NCI-H526 treated with DMSO at 0.1 percent for 48 hours (cell line): ENCODE data around the gene IKBKG.
"Not testable (repeated sequence)": the region's sequence is repeated elsewhere in the genome, so short reads cannot be mapped to it uniquely, and the experiment has no call there.

Experiments
- DNase-seq: peaks from one replicate; lab custom pipeline; 2025; lab: John Stamatoyannopoulos, UW

The IKBKG gene

GRCh38 chrX:154547245-154548027 is at the start of gene IKBKG:
Gene IKBKG (plus strand): TSS chrX:154547620. CDS start chrX:154552003, 4,383 bp downstream.
- DNase-seq, result peak; percentile 90

DNA sequence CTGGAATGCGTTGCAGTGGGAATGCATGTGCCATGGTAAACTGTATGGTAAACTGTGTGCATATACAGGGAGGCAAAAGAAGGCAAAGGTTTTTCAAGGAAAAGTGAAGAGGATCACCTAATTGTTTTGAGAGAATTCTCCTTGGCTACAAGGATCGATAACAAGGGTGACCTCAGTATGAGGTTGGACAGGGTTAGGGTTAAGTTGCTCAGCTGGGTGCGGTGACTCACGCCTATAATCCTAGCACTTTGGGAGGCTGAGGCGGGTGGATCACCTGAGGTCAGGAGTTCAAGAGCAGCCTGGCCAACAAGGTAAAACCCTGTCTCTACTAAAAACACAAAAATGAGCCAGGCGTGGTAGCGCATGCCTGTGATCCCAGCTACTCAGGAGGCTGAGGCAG is 46.0 kb upstream of the IKBKG start:
- DNase-seq, result not testable (repeated sequence)

DNA sequence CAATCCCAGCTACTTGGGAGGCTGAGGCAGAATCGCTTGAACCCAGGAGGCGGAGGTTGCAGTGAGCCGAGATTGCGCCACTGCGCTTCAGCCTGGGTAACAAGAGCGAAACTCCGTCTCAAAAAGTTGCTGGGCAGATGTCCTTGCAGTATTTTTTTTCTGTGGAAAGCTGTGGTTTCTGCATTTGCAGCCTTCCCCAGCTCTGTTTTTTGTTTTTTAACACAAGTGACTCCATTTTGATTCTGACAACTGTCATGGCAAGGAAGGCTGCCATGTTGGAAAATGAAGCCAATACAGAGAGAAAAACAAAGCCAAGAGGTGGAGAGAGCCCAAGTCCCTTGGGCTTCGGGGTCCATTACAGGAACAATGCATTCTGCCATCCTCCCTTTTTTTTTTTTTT is 45.3 kb upstream of the IKBKG start:
- DNase-seq, result no peak

DNA sequence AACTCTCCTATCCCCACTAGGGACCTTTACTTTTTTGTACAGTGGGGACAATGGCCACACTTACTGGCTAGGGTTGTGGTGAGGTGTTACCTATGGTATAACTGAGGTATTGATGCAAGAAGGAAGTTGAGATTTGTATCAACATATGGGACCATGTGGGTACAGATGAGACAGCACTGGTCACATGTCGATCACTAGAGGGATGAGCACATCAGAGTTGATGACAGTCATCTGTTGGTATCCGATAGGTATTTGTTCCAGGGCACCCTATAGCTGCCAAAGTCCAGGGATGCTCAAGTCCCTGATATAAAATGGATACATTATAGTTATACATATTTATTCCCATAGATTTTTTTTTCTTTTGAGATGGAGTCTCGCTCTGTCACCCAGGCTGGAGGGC is 44.4 kb upstream of the IKBKG start:
- DNase-seq, result no peak

GRCh38 chrX:154505734-154506133 is 41.7 kb upstream of the IKBKG start:
- no peak for DNase-seq

GRCh38 chrX:154506483-154507332 is 40.7 kb upstream of the IKBKG start:
- DNase-seq, result no peak

DNA sequence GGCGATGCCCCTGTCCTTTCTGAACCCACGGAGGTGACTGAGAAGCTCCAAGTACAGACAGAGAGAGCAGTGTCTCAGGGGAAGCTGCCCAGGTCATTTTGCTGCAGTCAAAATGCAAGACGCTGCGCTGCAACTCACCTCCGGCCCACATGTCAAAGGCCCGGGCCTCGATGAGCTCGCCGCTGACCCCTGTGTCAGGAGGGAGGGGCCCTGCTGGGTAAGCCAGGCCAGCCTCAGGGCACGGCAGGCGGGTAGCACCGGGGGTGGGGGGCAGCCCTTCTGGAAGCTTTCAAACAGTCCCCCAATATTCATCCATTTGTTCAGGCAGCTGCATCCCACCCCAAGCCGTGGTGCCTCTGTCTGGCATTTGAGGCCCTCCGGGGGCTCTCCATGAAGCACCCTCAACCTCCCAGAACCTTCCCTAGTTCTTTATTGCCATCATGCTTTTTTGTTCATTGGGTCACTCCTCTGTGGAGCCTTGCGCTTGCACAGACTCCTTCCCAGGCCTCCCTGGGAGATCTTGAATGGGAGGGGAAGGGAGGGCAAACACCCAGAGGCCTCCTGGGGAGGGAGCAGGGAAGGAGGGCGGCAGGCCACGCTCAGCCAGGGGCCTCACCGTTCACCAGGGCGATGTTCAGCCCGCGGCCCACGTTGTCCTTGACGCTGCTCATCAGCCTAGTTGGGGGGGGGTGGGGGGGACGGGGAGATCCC is 39.6 kb upstream of the IKBKG start:
- DNase-seq, result no peak

GRCh38 chrX:154508384-154508745 is 39.1 kb upstream of the IKBKG start:
- no peak for DNase-seq

GRCh38 chrX:154509455-154509854 is 38.0 kb upstream of the IKBKG start:
- no peak for DNase-seq

DNA sequence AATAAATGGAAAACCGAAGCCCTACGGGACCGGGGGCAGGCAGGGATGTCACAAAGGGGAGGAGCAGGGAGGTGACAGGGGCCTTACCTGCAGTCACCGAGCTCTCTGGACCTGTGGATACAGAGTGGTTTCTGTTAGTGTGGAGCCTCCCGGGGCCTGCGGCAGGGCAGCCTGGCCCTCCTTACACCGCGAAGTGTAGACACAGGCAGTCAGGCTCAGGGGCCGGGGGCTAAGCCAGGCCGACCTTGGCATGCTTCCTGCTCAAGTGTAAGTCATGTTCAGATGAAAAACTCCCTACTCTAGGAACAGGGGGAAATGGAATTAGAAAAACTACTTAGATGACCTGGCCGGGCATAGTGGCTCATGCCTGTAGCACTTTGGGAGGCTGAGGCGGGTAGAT is 35.7 kb upstream of the IKBKG start:
- no peak for DNase-seq

DNA sequence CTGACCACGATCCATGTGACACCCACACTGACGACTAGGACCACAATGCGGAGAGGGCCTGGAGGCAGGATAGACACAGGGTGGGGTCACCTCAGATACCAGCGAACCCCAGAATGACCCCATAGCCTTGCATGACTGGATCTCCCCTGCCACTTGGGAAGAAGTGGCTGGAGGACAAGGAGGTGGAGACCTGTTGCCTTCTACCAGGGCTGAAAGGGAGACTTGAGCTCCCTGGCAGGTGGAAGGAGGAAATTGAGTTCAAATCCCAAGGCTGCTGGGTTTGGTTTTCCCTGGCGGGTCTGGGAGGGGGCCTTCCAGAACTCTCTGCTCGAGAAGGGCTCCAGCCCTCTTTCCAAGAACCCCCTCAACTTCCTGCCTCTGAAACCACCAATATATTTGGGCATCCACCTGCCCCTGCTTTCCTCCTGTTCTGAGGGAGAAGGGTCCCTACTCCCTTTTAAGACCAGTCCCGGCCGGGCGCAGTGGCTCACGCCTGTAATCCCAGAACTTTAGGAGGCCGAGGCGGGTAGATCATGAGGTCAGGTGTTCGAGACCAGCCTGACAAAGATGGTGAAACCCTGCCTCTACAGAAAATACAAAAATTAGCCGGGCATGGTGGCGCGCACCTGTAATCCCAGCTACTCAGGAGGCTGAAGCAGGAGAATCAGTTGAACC is 34.4 kb upstream of the IKBKG start:
- DNase-seq, result no peak

GRCh38 chrX:154513716-154514115 is 33.7 kb upstream of the IKBKG start:
- DNase-seq, result no peak

GRCh38 chrX:154515090-154515965 is 32.1 kb upstream of the IKBKG start:
- DNase-seq, result peak; percentile 10

DNA sequence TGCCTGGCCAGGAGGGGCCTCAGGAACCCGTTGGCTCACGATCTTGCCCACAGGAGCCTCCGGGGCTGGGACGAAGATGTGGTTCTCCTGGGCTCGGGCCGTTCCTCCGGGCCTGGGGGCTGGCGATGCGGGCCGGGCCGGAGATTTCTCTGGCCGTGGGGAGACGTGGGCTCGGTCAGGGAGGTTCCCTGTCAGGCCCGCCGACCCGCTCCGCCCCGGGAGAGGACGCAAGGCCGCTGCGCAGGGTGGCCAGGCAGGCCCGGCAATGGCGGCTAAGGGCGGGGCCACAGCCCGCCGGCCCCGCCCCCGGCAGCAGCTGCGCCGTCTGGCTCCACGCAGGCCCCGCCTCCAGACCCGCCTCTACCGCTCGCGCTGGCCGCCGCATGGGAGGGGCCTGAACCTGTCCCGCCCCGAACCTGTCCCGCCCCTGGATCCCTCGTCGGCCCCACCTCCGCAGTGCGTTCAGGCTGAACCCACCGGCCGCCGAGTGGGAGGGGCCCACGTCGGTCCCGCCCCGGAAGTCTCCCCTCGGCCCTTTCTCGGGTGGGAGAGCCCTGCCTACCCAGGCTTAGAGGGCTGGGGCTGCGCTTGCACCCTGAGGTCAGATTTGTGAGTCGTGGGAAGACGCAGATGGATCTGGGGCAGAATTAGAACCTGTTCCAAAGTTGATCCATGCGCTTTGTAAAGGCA is 31.3 kb upstream of the IKBKG start, which contains the start of gene FAM3A:
Gene FAM3A (minus strand): TSS at position 267 of the 690 bp plus-strand sequence. CDS start 460 bp downstream, outside the sequence.
- peak; percentile 94 for DNase-seq

GRCh38 chrX:154516656-154517100 is 30.7 kb upstream of the IKBKG start:
- DNase-seq, result no peak

GRCh38 chrX:154517101-154517781 is 30.2 kb upstream of the IKBKG start:
- no peak for DNase-seq

GRCh38 chrX:154519389-154519788 is 28.0 kb upstream of the IKBKG start:
- DNase-seq, result no peak

GRCh38 chrX:154525606-154526490 is 21.6 kb upstream of the IKBKG start:
- no peak for DNase-seq
